GM19467 (cell line): ENCODE results near the gene ARRDC3.
"Not testable (repeated sequence)": the region's sequence is repeated elsewhere in the genome, so short reads cannot be mapped to it uniquely, and the experiment has no call there.

ENCODE experiments used
- ATAC-seq: cut with Tn5 transposase; IDR thresholded peaks from one replicate; pipeline ENCODE4 v1.9.1; 2021; ENCODE audit warnings: mild to moderate bottlenecking, moderate library complexity; ENCODE audit not compliant: unreplicated experiment

The ARRDC3 gene

GRCh38 chr5:91383027-91383955, at the start of gene ARRDC3:
ARRDC3 (minus strand) TSS chr5:91383317; CDS start chr5:91383092, 225 bp downstream.
- ATAC-seq = peak; percentile 46

DNA sequence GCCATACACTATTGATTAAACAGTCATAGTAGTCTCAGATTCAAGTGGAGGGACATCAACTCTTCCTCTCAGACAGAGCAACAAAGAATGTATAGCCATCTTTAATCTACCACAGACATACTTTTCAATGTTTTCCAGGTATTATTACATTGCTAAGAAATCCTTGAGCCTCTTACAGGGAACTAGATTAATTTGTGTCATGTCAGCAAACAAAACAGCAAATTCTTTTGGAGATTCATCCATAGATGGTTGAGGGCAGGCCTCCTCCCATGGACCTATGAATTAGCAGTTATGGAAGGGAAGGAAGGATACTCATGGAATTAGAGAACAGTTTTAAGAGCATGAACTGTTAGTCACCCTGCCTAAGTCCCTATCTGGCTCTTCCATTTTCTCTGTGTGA, 47.8 kb upstream of the ARRDC3 start:
- ATAC-seq = no peak

GRCh38 chr5:91424638-91425436, 41.7 kb upstream of the ARRDC3 start:
- no peak for ATAC-seq

DNA sequence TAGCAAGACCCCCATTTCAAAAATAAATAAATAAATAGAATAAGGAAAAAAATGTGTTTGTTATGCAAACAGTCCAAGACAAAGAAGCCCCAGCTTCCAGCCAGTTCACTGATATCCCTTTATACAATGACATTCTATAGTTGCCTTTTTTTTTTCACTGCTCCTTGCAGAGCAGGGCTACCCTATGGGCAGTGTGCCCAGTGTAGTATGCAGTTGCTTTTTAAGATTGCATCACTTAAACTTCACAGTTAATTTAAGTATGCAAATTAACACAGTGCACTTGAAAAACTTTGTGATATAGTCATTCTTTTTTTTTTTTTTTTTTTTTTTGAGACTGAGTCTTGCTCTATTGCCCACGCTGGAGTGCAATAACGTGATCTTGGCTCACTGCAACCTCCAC, 40.8 kb upstream of the ARRDC3 start:
- no peak for ATAC-seq

- ATAC-seq = no peak
Observed at GRCh38 chr5:91420879-91421278, 37.8 kb upstream of the ARRDC3 start.

GRCh38 chr5:91419571-91420537, 36.7 kb upstream of the ARRDC3 start:
- ATAC-seq = no peak

DNA sequence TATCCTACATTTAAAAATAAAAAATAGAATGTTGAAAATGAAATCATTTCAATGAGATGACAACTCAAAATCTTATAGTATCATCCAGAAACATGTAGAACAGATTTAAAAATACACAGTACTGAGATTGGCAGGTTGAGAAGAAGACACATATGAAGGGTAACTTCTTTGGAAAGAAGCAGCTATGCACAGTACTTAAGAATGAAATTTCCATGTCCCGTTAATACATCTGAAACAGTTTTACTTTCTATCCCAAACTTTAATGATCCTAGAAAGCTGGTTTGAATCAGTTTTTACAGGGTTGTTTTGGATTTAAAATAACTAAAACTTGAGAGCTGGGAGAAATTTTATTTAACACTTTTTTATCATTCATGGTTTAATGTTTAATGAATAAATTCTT, 36.0 kb upstream of the ARRDC3 start:
- ATAC-seq = no peak

- no peak for ATAC-seq
Observed at GRCh38 chr5:91418158-91418557, 35.0 kb upstream of the ARRDC3 start.

- no peak for ATAC-seq
Observed at GRCh38 chr5:91417219-91417618, 34.1 kb upstream of the ARRDC3 start.

DNA sequence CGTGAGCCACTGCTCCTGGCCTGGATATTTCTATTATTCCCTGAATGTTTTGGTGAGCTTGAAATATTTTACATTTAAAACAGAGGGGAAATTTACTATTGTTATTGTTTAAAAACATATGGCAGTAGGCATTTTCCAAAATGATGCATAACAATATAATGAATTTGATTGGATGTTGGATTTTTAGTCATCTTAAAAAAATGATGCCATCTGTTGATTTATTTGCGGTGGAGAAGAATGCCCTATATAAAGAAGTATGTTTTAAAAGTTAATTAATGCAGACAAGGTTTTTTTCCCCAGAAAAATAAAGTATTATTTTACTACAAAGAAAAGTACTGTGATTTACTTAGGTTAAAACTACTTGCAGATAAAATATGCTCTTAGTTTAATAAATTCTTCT, 33.4 kb upstream of the ARRDC3 start:
- no peak for ATAC-seq

DNA sequence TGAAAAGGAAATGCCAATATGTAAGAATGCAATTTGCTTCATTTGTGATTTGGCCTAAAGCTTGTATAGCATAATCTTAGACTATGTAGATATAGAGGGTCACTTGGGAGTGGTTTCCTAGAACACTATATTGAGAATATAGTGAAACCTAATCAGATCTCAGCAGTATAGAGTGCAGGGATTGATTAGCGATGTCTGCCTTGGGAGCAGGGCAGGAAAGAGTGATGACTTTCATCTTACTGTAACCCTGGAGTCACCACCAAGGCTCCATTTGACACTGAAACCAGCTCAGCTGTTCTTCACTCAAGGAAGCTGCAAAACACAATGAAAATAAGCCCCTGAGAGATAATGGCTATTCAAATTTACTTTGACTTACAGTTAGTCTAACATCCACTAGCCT, 26.2 kb upstream of the ARRDC3 start:
- no peak for ATAC-seq

- no peak for ATAC-seq
Observed at GRCh38 chr5:91408710-91409109, 25.6 kb upstream of the ARRDC3 start.

DNA sequence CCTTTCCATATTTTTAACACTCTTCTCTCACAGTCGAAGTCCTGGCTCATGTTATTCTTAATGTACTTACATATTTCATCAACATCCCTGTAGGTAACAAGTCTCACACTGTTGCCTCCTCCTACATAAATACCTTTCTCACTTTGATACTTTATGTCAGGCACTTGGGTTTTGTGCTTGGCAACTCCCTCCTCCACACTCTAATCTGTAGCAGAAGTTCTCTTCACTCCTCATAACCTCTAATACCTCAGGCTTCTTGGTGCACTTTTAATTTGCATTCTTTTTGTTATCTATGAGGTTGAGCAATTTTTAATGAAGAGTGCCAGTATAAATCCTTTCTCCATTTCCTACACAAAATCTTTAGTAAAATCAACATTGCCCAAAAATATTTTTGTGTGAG, 24.1 kb upstream of the ARRDC3 start:
- no peak for ATAC-seq

DNA sequence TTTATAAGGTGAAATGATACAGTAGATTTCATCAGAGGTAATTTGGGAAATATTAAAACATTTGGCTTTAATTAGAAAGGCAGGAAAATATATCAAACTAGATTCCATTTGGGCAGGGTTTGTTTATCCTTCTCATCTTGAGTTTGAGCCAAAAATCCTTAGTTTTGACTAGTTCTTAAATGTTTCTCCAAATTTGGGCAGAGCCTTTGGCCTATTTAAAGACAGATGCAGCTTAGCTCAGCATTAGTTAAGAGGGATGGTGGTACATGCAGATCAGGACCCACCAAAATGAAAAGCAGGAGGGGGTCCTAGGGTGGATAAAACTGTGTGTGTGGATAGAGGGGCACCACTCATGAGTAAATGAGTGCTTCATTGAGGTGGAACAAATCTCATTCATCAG, 20.3 kb upstream of the ARRDC3 start:
- no peak for ATAC-seq

GRCh38 chr5:91401175-91401574, 18.1 kb upstream of the ARRDC3 start:
- ATAC-seq = no peak

DNA sequence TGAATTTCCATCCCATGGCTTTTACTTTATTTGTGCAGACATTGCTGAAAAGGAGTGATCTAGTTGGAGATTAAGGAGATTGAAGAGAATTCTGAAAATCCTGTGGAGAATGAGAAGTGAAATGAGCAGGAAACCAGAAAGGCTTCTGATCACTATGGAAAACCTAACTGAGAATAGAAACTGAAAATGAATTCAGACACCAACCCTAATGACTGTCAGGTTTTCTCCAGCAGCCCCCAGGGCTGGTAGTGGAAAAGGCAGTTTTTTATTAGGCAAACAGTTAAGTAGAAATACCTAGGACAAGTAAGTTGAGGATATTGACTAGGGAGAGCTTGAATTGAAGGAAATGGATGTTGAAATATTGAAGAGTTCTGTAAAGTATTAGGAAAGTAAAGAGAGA, 14.7 kb upstream of the ARRDC3 start:
- ATAC-seq = no peak

DNA sequence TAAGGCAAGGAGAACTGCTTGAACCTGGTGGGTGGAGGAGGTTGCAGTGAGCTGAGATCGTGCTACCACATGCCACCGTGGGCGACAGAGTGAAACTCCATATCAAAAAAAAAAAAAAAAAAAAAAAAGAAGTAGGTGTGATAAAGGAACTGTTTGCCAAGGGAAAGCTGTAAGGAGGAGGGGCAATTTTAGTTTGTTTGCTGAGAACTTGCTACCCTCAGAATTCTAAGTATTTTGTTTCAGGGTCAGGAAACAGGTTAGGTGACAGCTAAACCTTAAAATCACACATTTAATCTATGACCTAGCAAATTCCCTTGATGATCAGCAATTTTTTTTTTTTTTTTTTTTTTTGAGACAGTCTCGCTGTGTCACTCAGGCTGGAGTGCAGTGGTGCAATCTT, 7.2 kb upstream of the ARRDC3 start:
- no peak for ATAC-seq

- not testable (repeated sequence) for ATAC-seq
Observed at GRCh38 chr5:91389555-91389954, 6.4 kb upstream of the ARRDC3 start.

GRCh38 chr5:91388362-91388761, 5.2 kb upstream of the ARRDC3 start:
- ATAC-seq = no peak

GRCh38 chr5:91386120-91386519, 3.0 kb upstream of the ARRDC3 start:
- no peak for ATAC-seq

DNA sequence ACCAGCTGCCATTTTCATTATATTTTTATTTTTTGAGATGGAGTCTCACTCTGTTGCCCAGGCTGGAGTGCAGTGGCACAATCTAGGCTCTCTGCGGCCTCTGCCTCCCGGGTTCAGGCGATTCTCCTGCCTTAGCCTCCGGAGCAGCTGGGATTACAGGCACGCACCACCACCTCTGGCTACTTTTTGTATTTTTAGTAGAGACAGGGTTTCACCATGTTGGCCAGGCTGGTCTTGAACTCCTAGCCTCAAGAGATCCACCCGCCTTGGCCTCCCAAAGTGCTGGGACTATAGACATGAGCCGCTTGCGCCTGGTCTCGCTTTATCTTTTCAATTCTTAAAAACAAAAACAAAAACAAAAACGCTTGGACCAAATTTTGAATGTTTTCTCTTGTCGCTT, 2.5 kb upstream of the ARRDC3 start:
- not testable (repeated sequence) for ATAC-seq
